SK-N-SH (cell line): Measurements from ENCODE around the gene SNRNP70. TPM values are rescaled to one million over a fixed set of nuclear protein-coding genes. Genes with fewer than 3 reads are reported as not detected.

Experiments used
- CTCF ChIA-PET: fragments of 300-600, 350-600 bp; formaldehyde crosslinking; extraction: SDS; loops from one replicate; lab custom pipeline; 2021; lab: Yijun Ruan, JAX
- POLR2A ChIA-PET: fragments of 350-600 bp; sonication (Branson Sonifier 250); formaldehyde crosslinking; extraction: SDS; loops from one replicate; lab custom pipeline; 2020; ENCODE audit warnings: antibody characterized with exemption, inconsistent platforms; lab: Yijun Ruan, JAX
- DNase-seq: peaks from one replicate; pipeline ENCODE4 v3.0.0; 2012
- H2AFZ ChIP-seq: fragments of 200-600 bp; sonication (generic); 2 replicates; pipeline ENCODE4 v1.8.1; 2016; ENCODE audit warnings: antibody characterized with exemption, mild to moderate bottlenecking, low read depth
- H3F3A ChIP-seq: fragments of 200-600 bp; sonication (generic); replicated peaks from 2 replicates; pipeline ENCODE3; 2016; ENCODE audit warnings: antibody characterized with exemption, mild to moderate bottlenecking; ENCODE audit not compliant: insufficient read depth
- H3K27ac ChIP-seq, 2 experiments: fragments of 200-500 bp in 1 of 2; fragments of 200-600 bp in 1 of 2; sonication (Bioruptor generic) in 1 of 2; sonication (generic), shearing (Covaris generic) in 1 of 2; 2 replicates each; pipeline versions ENCODE4 v1.5.1 to v1.6.1; 2014 to 2016; ENCODE audit warnings: low read depth in 2 of 2, inconsistent platforms in 1 of 2, low read length in 1 of 2, mild to moderate bottlenecking in 1 of 2, mixed read lengths in 1 of 2
- H3K27me3 ChIP-seq: fragments of 200-600 bp; sonication (generic), shearing (Covaris generic); 2 replicates; pipeline ENCODE4 v1.6.1; 2016; ENCODE audit warnings: mixed run types; ENCODE audit not compliant: insufficient read depth
- H3K36me3 ChIP-seq, 2 experiments: fragments of 200-500 bp in 1 of 2; fragments of 200-600 bp in 1 of 2; sonication (Bioruptor generic) in 1 of 2; sonication (generic) in 1 of 2; replicated peaks in 1 of 2; 2 replicates each; pipeline versions ENCODE3 to v1.5.1; 2014 to 2016; ENCODE audit warnings: low read length in 1 of 2, mild to moderate bottlenecking in 1 of 2; ENCODE audit not compliant: insufficient read depth in 2 of 2, control insufficient read depth in 1 of 2
- H3K4me1 ChIP-seq, 2 experiments: fragments of 200-500 bp in 1 of 2; fragments of 200-600 bp in 1 of 2; sonication (Bioruptor generic) in 1 of 2; sonication (generic), shearing (Covaris generic) in 1 of 2; 2 replicates each; pipeline versions ENCODE4 v1.5.1 to v1.6.1; 2014 to 2016; ENCODE audit warnings: low read depth in 1 of 2, low read length in 1 of 2, mixed run types in 1 of 2; ENCODE audit not compliant: insufficient read depth in 2 of 2, control insufficient read depth in 1 of 2
- H3K4me2 ChIP-seq: fragments of 200-600 bp; sonication (generic), shearing (Covaris generic); 2 replicates; pipeline ENCODE4 v1.6.1; 2017; ENCODE audit warnings: mixed run types
- H3K4me3 ChIP-seq, 2 experiments: fragments of 200-500 bp in 1 of 2; fragments of 200-600 bp in 1 of 2; sonication (Bioruptor generic) in 1 of 2; sonication (generic), shearing (Covaris generic) in 1 of 2; 2 replicates each; pipeline versions ENCODE4 v1.5.1 to v1.8.1; 2014 to 2016; ENCODE audit warnings: low read depth in 2 of 2, inconsistent platforms in 1 of 2, low read length in 1 of 2, mild to moderate bottlenecking in 1 of 2, mixed read lengths in 1 of 2, moderate library complexity in 1 of 2
- H3K79me2 ChIP-seq: fragments of 200-600 bp; sonication (generic); 2 replicates; pipeline ENCODE4 v1.8.1; 2017; ENCODE audit warnings: mild to moderate bottlenecking; ENCODE audit not compliant: insufficient read depth
- H3K9ac ChIP-seq: fragments of 200-600 bp; sonication (generic); 2 replicates; pipeline ENCODE4 v1.6.1; 2017; ENCODE audit warnings: mixed run types
- H3K9me2 ChIP-seq: fragments of 200-600 bp; sonication (generic); 2 replicates; pipeline ENCODE4 v1.6.1; 2017; ENCODE audit warnings: mixed run types
- H3K9me3 ChIP-seq: fragments of 200-600 bp; sonication (generic); 2 replicates; pipeline ENCODE4 v1.6.1; 2017; ENCODE audit warnings: mixed run types, mild to moderate bottlenecking, moderate library complexity
- H4K20me1 ChIP-seq: fragments of 200-600 bp; sonication (generic); 2 replicates; pipeline ENCODE4 v1.6.1; 2017; ENCODE audit warnings: mild to moderate bottlenecking, mixed run types; ENCODE audit not compliant: insufficient read depth
- FOXM1 ChIP-seq: IDR thresholded peaks from 2 replicates; pipeline ENCODE4 v1.4.0; 2012; ENCODE audit warnings: low read depth, mild to moderate bottlenecking
- JUND ChIP-seq: IDR thresholded peaks from 2 replicates; pipeline ENCODE4 v1.4.0; 2012
- RCOR1 ChIP-seq: fragments of 150-350 bp; IDR thresholded peaks from 2 replicates; pipeline ENCODE4 v1.6.1; 2017; ENCODE audit warnings: antibody characterized with exemption, low read length
- RXRA ChIP-seq: IDR thresholded peaks from 2 replicates; pipeline ENCODE4 v1.4.0; 2012; ENCODE audit warnings: low read depth, mild to moderate bottlenecking, borderline replicate concordance
- SIN3A ChIP-seq: IDR thresholded peaks from 2 replicates; pipeline ENCODE4 v1.6.1; 2012; ENCODE audit warnings: low read depth, mild to moderate bottlenecking, low read length, moderate library complexity, borderline replicate concordance
- TAF1 ChIP-seq: IDR thresholded peaks from 2 replicates; pipeline ENCODE4 v1.6.1; 2012; ENCODE audit warnings: low read depth, mild to moderate bottlenecking, low read length, moderate library complexity, borderline replicate concordance
- TCF12 ChIP-seq: IDR thresholded peaks from 2 replicates; pipeline ENCODE4 v1.4.0; 2012
- YY1 ChIP-seq: IDR thresholded peaks from 2 replicates; pipeline ENCODE4 v1.4.0; 2012; ENCODE audit warnings: low read depth, mild to moderate bottlenecking
- WGBS: methylation state at CpG from one replicate; pipeline ENCODE4 v1.1.6; 2017; ENCODE audit warnings: low lambda C conversion rate; 5-methylcytosine and 5-hydroxymethylcytosine counted together
- polyA plus RNA-seq, 3 experiments: library from polyadenylated mRNA; depleted of rRNA; stranded (reverse); fragments of >200 nt; gene quantifications; 2 replicates each; pipeline ENCODE4 v1.2.3, GENCODE V29; 2012
- TF ChIP-seq, protein P1 (sequence below): fragments of 200-600 bp; sonication (generic); IDR thresholded peaks from 2 replicates; pipeline ENCODE4 v1.6.1; 2017; ENCODE audit warnings: antibody characterized with exemption, mild to moderate bottlenecking, moderate library complexity
- TF ChIP-seq, protein P2 (sequence below): IDR thresholded peaks from 2 replicates; pipeline ENCODE4 v1.4.0; 2012; ENCODE audit warnings: low read depth
- TF ChIP-seq, protein P3 (sequence below): IDR thresholded peaks from 2 replicates; pipeline ENCODE4 v1.4.0; 2012; ENCODE audit warnings: low read depth, borderline replicate concordance

Gene SNRNP70
- polyA plus RNA-seq, 1 of the 3 experiments (the other 2 are of a cell fraction), result 359 TPM

DNA sequence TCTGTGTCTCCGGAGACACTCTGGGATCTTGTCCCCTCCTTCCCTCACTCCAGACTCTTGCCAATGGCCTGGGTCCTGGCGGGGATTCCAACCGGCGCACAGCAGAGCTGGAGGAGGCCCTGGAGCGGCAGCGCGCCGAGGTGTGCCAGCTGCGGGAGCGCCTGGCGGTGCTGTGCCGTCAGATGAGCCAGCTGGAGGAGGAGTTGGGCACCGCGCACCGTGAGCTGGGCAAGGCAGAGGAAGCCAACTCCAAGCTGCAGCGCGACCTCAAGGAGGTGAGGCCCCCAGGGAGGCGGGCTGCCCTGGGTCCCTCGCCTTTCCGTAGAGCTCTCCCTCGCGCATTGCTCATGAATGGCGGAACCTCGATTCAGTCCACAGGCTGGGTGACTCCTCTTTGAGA, 45.1 kb downstream of the SNRNP70 start:
- TF ChIP-seq, protein P1, sequence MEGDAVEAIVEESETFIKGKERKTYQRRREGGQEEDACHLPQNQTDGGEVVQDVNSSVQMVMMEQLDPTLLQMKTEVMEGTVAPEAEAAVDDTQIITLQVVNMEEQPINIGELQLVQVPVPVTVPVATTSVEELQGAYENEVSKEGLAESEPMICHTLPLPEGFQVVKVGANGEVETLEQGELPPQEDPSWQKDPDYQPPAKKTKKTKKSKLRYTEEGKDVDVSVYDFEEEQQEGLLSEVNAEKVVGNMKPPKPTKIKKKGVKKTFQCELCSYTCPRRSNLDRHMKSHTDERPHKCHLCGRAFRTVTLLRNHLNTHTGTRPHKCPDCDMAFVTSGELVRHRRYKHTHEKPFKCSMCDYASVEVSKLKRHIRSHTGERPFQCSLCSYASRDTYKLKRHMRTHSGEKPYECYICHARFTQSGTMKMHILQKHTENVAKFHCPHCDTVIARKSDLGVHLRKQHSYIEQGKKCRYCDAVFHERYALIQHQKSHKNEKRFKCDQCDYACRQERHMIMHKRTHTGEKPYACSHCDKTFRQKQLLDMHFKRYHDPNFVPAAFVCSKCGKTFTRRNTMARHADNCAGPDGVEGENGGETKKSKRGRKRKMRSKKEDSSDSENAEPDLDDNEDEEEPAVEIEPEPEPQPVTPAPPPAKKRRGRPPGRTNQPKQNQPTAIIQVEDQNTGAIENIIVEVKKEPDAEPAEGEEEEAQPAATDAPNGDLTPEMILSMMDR, result no peak
- no peak for TF ChIP-seq TCF12
- no peak for TF ChIP-seq RCOR1
- TF ChIP-seq, all 33 proteins: peak for 0
- CTCF ChIA-PET, result interaction anchor here (0.7 to 2.0 kb wide), 5 partner anchors 16 to 69 kb away, joined by 4 to 9 read pairs (median 6); partner anchors contain the start of gene LIN7B
- Histone ChIP-seq H3K27ac (no peak overlapping the region), H3K4me2 (no peak overlapping the region), H3K9me3 (no peaks in the 10 kb centered on the region), H3K4me3 (no peak overlapping the region), H3K4me1 (peaks cover 10 to 11% of the 10 kb centered on the region in 2 experiments; a peak in 2 of 4 replicates), H2AFZ (no peak overlapping the region), H3F3A (no peaks in the 10 kb centered on the region), H3K9ac (no peak overlapping the region), H3K27me3 (no peaks in the 10 kb centered on the region), H4K20me1 (no peaks in the 10 kb centered on the region), H3K36me3 (no peaks in the 10 kb centered on the region), H3K9me2 (no peaks in the 10 kb centered on the region), H3K79me2 (no peaks in the 10 kb centered on the region)
- WGBS, result 96% methylated on average over 23 of the region's 24 CpGs
- POLR2A ChIA-PET, result interaction anchor here (0.6 to 0.7 kb wide), 2 partner anchors 10 to 63 kb away, joined by 3 read pairs; no protein-coding TSS in a partner anchor
- DNase-seq, result no peak

DNA sequence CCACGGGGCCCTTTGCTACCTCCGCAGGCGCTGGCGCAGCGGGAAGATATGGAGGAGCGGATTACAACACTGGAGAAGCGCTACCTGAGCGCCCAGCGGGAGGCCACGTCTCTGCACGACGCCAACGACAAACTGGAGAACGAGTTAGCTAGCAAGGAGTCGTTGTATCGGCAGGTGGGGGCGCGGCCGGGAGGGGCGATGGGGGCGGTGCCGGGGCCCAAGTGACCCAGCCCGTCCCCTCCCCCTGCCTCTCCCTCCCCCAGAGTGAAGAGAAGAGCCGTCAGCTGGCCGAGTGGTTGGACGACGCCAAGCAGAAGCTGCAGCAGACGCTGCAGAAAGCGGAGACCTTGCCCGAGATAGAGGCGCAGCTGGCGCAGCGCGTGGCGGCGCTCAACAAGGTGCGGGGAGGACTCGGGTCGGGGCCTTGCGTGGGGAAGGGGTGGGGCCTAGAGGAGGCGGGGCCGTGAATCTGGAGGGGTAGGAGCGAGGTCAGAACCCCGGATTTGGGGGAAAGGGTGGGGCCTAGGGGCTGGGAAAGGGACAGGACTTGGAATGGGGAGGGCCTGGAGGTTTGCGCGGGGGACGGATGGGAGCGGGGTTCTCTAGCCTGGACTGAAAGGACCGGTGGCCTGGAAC, 47.8 kb downstream of the SNRNP70 start:
- POLR2A ChIA-PET, result no interaction called here
- Histone ChIP-seq H2AFZ (no peak overlapping the region), H3K9me2 (no peaks in the 10 kb centered on the region), H3K36me3 (no peaks in the 10 kb centered on the region), H3K27ac (no peak overlapping the region), H3K79me2 (no peaks in the 10 kb centered on the region), H3F3A (no peaks in the 10 kb centered on the region), H3K4me1 (peaks cover 7 to 8% of the 10 kb centered on the region in 2 experiments; a peak in 2 of 4 replicates), H4K20me1 (no peaks in the 10 kb centered on the region), H3K27me3 (no peaks in the 10 kb centered on the region)
- 92% methylated on average over 49 of the region's 49 CpGs for WGBS
- TF ChIP-seq JUND (no peak), FOXM1 (no peak), TAF1 (no peak), TCF12 (no peak), RXRA (no peak), YY1 (no peak), SIN3A (no peak)
- TF ChIP-seq, protein P2, sequence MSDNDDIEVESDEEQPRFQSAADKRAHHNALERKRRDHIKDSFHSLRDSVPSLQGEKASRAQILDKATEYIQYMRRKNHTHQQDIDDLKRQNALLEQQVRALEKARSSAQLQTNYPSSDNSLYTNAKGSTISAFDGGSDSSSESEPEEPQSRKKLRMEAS, result no peak
- TF ChIP-seq, protein P1, result no peak
- TF ChIP-seq, protein P3, sequence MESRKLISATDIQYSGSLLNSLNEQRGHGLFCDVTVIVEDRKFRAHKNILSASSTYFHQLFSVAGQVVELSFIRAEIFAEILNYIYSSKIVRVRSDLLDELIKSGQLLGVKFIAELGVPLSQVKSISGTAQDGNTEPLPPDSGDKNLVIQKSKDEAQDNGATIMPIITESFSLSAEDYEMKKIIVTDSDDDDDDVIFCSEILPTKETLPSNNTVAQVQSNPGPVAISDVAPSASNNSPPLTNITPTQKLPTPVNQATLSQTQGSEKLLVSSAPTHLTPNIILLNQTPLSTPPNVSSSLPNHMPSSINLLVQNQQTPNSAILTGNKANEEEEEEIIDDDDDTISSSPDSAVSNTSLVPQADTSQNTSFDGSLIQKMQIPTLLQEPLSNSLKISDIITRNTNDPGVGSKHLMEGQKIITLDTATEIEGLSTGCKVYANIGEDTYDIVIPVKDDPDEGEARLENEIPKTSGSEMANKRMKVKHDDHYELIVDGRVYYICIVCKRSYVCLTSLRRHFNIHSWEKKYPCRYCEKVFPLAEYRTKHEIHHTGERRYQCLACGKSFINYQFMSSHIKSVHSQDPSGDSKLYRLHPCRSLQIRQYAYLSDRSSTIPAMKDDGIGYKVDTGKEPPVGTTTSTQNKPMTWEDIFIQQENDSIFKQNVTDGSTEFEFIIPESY, result no peak
- TF ChIP-seq, all 33 proteins: peak for 0
- peak; percentile 22 for DNase-seq
- Histone ChIP-seq H3K4me3 (no peak overlapping the region), H3K9ac (no peak overlapping the region), H3K4me2 (no peak overlapping the region), H3K9me3 (no peaks in the 10 kb centered on the region)
- CTCF ChIA-PET, result interaction anchor here (1.8 kb wide), 1 partner anchor 35 kb away, joined by 12 read pairs; no protein-coding TSS in a partner anchor
